Islet precursor cell (in vitro differentiated cells): ENCODE results near the gene OR10A4.
"Not testable (repeated sequence)": the region's sequence is repeated elsewhere in the genome, so short reads cannot be mapped to it uniquely, and the experiment has no call there.

Experiments
- DNase-seq: peaks from one replicate; pipeline ENCODE4 v3.0.0-alpha.2; 2018

The OR10A4 gene, protein sequence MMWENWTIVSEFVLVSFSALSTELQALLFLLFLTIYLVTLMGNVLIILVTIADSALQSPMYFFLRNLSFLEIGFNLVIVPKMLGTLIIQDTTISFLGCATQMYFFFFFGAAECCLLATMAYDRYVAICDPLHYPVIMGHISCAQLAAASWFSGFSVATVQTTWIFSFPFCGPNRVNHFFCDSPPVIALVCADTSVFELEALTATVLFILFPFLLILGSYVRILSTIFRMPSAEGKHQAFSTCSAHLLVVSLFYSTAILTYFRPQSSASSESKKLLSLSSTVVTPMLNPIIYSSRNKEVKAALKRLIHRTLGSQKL

DNA sequence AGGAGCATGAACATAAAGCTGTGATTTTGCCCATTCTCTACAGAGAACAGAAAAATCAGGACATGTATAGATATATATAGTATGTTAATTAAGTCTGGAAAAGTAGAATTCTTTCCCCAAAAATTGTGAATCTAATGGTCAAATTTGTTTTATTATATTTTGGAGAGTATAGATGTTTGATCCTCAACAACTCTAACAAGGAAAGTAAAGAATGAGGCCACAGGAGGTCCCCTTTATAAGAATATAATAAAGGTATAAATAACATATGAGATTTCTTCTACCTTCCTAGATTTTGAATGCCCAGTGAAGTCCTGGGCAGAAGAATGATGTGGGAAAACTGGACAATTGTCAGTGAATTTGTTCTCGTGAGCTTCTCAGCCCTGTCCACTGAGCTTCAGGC lies at the start of gene OR10A4:
Gene OR10A4, plus strand, starts transcription at position 301 of the 400 bp plus-strand sequence. Its CDS starts 23 bp downstream, at position 324.
- DNase-seq, result no peak

DNA sequence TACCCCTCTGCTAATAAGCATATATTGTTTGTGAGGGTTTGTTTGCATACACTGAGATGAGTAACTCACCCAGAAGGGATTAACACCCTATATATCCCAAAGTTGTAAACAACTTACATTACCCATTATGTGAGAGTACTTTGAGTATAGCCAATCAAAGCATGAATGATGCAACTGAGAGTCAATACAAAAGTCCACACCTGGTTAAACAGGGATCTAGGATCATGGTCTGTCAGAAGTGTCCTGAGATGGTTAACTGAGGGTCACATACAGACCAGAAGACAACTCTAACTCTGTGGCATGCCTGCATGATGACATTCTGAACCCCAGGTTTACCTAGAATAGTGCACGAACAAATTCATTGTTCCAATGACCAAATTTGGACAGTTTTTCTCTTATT lies 48.3 kb upstream of the OR10A4 start:
- DNase-seq, result no peak

DNA sequence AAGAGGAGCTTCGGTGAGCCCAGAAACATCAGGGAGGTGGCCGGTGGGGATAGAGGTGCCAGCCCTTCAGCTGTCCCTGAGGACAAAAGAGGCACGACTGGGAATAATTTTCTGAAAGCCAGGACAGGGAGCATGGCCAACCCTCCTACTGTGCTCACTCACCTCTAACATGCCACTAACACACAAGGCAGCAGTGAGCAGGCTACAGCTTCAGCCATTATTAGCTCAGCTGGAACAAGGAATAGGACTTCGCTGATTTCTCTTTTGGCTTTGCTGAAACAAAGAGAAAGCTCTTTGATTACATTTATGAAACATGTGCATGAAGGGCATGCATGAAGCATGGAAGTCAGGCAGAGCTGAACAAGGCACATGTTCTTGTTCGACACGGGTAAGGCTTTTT lies 43.1 kb upstream of the OR10A4 start:
- DNase-seq, result no peak

DNA sequence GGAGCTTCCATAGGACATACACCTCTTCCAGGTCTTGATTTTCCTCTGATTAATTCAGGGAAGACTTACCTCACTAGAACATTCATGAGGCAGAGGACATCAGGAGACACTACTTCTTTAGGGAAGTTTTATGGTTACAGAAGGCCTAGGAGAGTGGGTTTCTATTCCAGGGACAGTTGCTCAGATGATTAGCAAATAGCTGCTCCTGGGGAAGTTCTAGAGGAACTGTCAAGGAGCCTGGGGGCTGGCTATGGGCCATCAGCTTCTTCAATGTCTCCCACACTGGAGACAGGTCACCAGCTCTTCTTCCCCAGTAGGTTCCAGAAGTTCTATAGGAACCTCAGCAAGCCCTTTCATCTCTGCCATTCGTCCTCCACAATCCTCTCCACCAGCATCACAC lies 42.4 kb upstream of the OR10A4 start:
- DNase-seq, result no peak

DNA sequence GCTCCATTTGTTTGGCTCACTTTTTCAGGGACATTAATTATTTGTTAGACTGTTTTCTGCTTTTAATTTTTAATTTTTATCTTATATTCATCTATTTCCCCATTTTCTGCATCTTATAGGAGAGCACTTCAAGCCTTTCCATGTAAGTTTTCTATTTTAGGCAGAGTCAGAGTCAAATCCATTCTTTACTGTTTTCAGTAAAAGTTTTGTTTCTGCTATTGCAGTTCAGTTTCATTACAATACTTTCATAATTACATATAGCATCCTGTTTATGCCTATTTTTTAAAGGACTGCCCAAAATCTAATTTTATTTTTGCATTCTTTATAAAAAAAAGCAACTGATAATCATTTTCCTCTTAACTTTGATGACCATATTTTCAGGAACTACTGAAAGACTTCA lies 34.7 kb upstream of the OR10A4 start:
- DNase-seq, result no peak

DNA sequence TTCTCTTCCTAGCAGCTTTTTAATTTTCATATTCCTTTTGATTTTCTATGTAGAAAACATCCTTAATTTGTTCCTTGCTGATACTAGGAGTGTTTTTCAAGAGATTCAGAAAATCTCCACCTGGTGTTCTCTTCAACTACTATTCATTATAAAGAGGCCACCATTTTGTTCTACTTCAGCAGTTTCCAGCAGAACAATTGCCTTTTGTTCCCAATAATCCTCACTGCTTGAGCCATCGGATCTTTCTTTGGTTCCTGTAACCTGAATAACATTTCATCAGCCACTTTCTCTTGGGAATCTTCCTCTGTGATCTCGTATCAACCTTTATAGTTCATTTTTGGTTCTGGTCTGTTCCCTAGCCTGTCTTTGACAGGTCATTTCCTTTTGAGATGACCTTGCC lies 32.8 kb upstream of the OR10A4 start:
- no peak for DNase-seq

DNA sequence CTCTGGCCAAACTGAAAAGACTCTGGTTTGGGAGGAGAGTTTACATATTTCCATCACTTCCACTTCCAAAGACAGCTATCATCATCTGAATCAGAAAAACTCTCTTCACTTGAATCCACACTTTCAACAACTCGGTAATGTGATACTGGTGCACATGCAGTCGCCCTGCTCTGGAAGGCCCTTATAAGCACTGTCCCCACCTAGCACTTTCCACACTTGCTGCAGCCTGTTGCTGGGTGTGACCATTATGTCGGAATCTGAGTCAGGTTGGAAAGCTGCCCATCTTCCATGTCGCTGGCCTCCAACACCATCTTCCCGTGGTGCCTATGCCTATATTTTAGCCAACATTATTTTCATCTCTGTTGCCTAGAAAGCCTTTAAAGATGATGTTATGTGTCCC lies 32.1 kb upstream of the OR10A4 start:
- DNase-seq, result no peak

DNA sequence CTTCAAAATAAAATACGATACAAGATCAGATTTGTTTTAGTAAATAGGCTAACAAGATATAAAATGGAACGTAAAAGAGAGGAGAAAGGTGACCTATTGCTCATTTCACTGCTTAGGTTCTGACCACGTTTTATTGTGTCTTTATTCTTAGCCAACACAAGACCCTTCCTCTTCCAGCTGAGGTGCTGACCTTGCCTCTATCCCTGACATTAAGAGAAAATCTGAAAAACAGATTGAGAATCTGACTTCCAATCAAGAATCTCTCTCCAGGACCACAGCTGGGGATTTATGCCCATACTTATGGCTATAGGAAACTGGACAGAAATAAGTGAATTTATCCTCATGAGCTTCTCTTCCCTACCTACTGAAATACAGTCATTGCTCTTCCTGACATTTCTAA lies 31.0 kb upstream of the OR10A4 start, which contains the start of gene OR10A5:
Gene OR10A5, plus strand, starts transcription at position 301 of the 400 bp plus-strand sequence. Its CDS starts 0 bp downstream, at position 301.
- no peak for DNase-seq

DNA sequence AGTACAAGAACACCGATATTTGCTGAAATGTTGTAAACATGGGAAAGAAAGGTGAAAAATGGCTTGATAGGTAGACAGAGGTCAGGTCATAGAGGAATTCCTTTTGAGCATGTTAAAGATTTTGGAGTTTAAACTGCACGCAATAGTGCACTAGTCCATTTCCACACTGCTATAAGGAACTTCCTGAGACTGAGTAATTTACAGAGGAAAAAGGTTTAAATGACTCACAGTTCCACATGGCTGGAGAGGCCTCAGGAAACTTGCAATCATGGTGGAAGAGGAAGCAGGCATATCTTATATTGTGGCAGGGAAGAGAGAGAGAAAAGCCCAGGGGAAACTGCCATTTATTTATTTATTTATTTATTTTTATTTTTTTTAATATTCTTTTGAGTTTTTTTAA lies 25.9 kb upstream of the OR10A4 start:
- no peak for DNase-seq

DNA sequence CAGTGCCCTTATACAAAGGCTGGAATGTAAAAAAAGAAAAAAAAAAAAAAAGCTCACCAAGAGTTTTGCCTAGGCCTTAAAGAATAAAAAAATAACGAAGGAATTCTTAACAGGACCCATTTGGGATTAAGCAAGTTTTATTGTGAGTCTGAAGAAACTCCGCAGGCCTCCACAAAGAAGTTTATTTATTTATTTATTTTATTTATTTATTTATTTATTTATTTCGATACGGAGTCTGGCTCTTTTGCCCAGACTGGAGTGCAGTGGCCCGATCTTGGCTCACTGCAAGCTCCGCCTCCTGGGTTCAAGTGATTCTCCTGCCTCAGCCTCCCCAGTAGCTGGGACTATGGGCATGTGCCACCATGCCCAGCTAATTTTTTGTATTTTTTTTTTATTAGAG lies 21.6 kb upstream of the OR10A4 start:
- not testable (repeated sequence) for DNase-seq

DNA sequence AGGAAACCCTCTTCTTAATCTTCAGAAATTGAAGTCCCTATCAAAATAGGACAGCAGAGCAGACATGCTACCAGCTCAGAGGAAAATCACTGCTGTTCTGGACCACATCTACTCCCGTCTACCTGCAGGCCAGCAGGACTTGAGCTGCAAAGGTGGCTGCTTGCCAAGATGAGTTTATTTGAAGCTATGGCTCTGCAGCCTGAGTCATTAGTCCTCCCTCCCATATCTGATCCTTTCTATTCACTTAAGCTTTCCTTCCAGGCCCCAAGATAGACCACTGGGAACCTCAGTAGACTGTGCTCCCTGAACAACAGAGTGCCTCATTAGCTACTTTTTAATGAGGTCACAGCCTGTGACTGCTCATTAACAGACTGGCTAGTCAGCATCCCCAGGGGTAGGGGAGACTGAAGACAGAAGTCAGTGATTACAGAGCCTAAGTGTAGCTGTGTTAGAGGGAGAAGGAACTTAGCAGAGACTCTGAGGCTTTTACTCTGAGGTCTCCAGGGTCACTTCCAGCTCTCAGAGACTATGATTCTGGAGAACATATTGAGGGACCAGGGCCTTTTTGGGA lies 20.4 kb upstream of the OR10A4 start:
- DNase-seq, result no peak

DNA sequence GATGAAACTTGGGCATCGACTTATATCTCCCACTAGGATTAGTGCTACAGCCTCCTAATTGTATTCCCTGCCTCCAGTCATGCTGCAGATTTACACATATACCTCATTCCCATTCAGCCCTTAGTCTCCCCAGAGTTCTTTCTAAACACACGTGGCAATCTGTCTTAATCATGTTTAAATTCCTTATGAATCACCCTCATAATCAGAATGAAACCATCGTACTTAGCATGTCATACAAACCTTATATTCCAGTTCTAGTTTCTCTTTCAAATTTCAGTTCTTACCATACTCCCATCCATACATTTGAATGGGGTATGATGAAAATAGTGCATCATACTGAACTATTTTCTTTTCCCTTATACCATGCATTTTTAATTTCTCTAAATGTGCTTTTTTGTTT lies 19.6 kb upstream of the OR10A4 start:
- DNase-seq, result no peak

DNA sequence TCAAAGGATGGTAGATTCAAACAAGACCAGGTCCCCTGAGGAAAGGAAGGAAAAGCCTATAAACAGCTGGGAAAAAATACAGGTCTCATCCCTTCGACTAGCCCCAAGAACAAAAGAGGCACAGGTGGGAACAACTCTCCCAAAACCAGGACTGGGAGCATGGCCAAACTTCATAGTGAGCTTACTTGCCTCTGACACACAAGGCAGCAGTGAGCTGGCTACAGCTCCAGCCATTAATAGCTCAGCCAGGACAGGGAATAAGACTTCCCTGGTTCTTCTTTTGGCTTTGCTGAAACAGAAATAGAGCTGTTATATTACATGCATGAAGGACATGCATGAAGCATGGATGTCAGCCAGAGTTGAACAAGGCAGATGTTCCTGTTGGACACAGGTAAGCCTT lies 13.5 kb upstream of the OR10A4 start, which contains the start of gene OR10A2:
Gene OR10A2, plus strand, starts transcription at position 97 of the 400 bp plus-strand sequence. CDS start 6,698 bp downstream, outside the sequence.
- no peak for DNase-seq

DNA sequence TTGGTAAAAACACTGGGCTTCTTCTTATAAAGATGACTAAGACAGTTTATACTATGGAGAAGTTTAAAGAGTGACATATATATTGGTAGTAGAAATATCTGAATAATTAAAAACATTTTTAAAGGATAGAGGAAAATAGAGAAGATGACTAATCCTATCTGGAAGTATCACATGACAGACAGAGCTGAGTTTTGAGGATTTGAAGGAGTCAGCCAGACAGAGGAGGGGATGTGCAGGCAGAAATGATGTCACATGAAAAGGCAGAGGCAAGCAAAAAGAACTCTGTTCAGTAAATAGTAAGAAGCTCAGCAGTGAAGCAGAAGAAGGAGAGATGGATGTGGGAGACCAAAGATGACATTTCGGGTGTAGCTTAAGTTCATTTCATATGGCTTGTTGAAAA lies 12.0 kb upstream of the OR10A4 start:
- no peak for DNase-seq

DNA sequence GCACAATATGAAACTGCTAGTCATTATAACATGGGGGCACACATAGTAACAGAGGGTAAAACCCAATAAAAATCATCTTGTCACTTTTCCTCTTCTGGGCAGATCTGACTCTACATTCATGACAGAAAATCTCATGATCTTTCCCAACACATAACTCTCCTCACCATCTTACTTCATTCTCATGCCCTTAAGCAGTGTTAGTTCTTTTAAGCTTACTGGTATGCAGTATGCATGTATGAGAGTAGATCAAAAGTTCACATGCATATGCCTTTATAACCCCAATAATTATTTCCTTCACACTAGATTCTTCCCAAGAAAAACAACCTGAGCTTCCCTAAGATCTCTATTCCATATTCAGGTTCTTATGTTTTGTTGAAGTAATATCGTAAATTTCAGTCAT lies 5.1 kb upstream of the OR10A4 start:
- no peak for DNase-seq

DNA sequence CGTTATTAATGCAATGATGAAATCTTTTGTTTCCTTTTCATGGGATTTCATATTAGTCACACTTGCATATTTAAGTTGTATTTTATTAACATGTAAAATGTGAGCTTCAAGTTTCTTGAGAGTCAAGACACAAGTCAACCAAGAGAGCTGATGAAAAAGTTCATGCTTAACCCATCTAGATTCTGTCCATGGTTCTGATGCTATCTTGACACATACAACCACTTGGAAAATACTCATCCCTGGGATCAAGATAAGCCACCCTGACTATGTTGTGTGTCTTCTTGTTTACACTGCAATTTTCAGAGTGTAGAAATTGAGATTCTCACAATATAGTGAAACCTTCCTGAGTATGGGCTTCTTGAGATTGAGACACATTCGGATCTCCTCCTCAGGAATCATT lies 664 bp upstream of the OR10A4 start:
- no peak for DNase-seq

DNA sequence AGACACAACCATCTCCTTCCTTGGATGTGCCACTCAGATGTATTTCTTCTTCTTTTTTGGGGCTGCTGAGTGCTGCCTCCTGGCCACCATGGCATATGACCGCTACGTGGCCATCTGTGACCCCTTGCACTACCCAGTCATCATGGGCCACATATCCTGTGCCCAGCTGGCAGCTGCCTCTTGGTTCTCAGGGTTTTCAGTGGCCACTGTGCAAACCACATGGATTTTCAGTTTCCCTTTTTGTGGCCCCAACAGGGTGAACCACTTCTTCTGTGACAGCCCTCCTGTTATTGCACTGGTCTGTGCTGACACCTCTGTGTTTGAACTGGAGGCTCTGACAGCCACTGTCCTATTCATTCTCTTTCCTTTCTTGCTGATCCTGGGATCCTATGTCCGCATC lies 489 bp downstream of the OR10A4 start:
- DNase-seq, result no peak

DNA sequence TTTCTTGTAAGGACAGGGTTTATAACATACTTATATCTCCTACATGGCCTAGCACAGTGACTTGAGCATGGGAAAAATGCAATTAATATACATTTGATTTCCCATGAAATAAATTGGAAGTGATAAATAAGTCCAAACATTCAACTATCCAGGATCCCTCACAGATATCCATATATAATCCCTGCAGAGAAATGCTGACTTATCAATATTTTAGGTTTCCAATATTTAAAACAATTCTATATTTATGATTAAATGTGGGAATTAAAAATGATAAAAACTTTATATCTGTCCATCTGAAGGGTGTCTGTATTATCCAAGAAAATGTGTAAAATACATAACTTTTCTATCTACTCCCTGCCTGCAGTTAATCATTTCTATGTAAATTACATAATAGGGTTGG lies 6.3 kb downstream of the OR10A4 start:
- no peak for DNase-seq

DNA sequence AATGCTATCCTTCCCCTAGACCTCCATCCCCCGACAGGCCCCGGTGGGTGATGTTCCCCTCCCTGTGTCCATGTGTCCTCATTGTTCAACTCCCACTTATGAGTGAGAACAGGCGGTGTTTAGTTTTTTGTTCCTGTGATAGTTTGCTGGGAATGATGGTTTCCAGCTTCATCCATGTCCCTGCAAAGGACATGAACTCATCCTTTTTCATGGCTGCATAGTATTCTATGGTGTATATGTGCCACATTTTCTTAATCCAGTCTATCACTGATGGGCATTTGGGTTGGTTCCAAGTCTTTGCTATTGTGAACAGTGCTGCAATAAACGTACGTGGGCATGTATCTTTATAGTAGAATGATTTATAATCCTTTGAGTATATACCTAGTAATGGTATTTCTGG lies 11.3 kb downstream of the OR10A4 start:
- DNase-seq, result not testable (repeated sequence)

DNA sequence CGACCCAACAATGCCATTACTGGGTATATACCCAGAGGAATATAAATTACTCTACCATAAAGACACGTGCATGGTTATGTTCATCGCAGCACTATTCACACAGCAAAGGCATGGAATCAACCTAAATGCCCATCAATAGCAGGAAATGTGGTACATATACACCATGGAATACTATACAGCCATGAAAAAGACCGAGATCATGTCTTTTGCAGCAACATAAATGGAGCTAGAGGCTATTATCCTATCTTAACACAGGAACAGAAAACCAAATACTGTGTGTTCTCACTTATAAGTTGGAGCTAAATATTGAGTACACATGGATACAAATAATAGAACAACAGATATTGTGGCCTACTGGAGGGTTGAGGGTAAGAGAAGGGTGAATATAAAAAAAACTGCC lies 12.4 kb downstream of the OR10A4 start:
- no peak for DNase-seq

DNA sequence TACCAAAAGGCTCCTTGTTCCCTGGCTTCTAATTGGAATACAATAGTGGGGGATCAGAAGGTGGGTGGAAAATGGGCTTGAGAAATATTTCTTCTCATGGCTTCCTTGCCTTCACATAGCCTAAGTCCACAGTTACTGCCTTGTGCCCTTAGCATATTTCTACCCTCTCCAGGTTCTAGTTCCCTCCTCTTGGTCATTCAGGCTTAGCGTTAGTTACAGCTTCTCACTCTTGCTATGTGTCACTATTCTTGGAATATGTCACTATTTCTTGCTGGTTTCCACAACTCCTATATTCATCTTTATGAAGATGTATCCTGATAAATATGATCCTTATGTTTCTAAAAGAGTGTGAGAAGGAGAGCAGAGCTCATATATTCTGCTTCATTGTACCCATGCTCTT lies 13.4 kb downstream of the OR10A4 start:
- DNase-seq, result no peak

DNA sequence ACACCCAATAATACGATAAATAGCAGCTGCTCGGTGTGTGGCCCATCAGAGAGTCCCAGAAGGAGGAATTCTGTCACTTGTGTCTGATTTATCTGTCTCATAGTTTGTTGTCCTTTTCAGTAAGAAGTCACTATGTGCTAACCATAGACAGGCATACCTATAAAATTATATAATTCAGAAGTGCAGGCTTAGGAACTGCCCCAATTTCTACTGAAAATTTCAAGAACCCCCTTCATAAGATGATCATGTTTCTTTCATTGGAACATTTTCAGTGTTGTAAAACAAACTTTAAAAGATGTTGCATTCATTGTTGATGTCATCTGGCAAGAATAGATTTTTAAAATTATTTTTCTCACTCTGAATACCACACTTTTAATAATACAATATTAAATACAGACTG lies 16.0 kb downstream of the OR10A4 start, which contains the start of gene OR2D2:
Gene OR2D2, minus strand, starts transcription at position 101 of the 400 bp plus-strand sequence. Its CDS starts 0 bp downstream, at position 101.
- no peak for DNase-seq

DNA sequence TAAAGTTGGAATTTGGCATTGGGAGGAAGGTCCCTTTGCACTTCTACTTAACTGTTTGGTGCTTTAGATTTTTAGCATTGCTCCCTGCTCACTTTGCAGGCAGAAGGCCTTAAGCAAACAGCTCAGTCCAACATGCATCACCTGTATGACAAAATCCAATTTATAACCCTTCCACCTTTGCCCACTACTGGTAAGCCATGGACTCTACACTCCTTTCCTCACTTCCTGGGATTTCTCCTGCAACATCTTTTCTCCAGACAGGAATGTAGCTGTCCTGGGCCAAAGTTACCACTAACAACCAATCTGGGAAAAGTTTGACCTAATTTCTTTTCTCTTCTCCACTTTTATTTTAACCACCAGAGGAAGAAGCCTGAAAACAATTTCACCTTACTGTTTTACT lies 17.7 kb downstream of the OR10A4 start:
- no peak for DNase-seq

DNA sequence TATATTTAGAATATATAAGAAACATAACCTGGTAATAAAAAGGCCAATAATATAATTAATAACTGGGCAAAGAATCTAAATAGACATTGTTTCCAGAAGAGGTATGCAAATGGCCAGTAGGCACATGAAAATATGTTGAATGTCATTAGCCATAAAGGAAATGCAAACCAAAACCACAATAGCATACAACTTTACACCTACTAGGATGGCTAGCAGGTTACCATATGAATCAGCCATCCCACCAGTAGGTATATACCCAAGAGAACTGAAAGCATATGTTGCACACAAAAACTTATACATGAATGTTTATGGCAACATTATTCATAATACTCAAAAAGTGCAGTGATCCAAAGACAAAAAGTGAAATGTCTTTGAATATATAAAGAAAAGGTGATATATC lies 18.6 kb downstream of the OR10A4 start:
- no peak for DNase-seq

DNA sequence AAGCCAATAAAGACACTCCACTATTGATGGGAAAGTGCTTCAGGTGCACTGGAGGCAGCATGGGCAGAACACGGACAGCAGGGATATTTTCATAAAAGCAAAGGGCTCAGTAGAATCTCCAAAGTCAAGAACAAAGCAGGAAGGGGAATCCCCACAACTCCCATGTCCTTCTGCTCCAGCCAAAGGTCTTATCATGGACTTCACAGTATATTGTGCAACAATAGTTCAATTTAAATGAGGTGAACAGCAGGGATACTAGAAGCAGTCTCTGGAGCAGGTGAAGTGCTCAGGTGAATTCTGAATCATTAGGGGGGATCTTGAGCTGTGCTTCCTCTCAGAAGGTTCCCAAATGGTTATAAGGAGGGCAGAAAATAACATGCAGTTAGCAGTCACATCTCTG lies 22.5 kb downstream of the OR10A4 start:
- DNase-seq, result no peak
